Lung (tissue), 12 donors: Measurements from ENCODE around the gene NOS1AP. TPM values are rescaled to one million over a fixed set of nuclear protein-coding genes. Genes with fewer than 3 reads are reported as not detected.

Experiments
- ATAC-seq: fragments of 200-7000 bp; cut with Tn5 transposase; one replicate; pipeline ENCODE4 v1.9.1; 2020; ENCODE audit warnings: moderate number of reproducible peaks; ENCODE audit not compliant: insufficient read depth, low FRiP score
- DNase-seq, 3 donors: peaks; one replicate each; pipeline ENCODE4 v3.0.0-alpha.2; 2013 to 2017
- H3K27ac ChIP-seq, 2 donors: one replicate each; pipeline ENCODE4 v1.5.1; 2013; ENCODE audit warnings: mild to moderate bottlenecking in 2 of 2, moderate library complexity in 2 of 2, control low read depth in 1 of 2, inconsistent platforms in 1 of 2, low read depth in 1 of 2, low read length in 1 of 2
- H3K27me3 ChIP-seq, 3 donors: one replicate each; pipeline ENCODE4 v1.5.1; 2013; ENCODE audit warnings: low read length in 2 of 3; ENCODE audit not compliant: control insufficient read depth in 3 of 3, insufficient read depth in 3 of 3
- H3K36me3 ChIP-seq, 4 donors: one replicate each; pipeline ENCODE4 v1.5.1; 2013; ENCODE audit warnings: low read length in 4 of 4, mild to moderate bottlenecking in 1 of 4, moderate library complexity in 1 of 4; ENCODE audit not compliant: control insufficient read depth in 4 of 4, insufficient read depth in 4 of 4
- H3K4me1 ChIP-seq, 5 donors: one replicate each; pipeline ENCODE4 v1.5.1; 2013; ENCODE audit warnings: low read length in 5 of 5, mild to moderate bottlenecking in 2 of 5, moderate library complexity in 1 of 5; ENCODE audit not compliant: control insufficient read depth in 5 of 5, insufficient read depth in 5 of 5
- H3K4me3 ChIP-seq: one replicate; pipeline ENCODE4 v1.5.1; 2013; ENCODE audit warnings: mild to moderate bottlenecking, control low read depth, moderate library complexity
- H3K9ac ChIP-seq, 2 donors: one replicate each; pipeline ENCODE4 v1.5.1; 2013; ENCODE audit warnings: low read length in 2 of 2, control low read depth in 1 of 2; ENCODE audit not compliant: insufficient read depth in 1 of 2
- H3K9me3 ChIP-seq, 4 donors: one replicate each; pipeline ENCODE4 v1.5.1; 2013; ENCODE audit warnings: low read length in 3 of 4, mild to moderate bottlenecking in 1 of 4, moderate library complexity in 1 of 4; ENCODE audit not compliant: control insufficient read depth in 4 of 4, insufficient read depth in 3 of 4
- CTCF ChIP-seq: IDR thresholded peaks from 2 replicates; pipeline ENCODE4 v1.5.1; 2012; ENCODE audit warnings: mild to moderate bottlenecking; ENCODE audit errors: control extremely low read depth, extremely low read depth
- WGBS, 2 donors: extraction: QIAGEN DNeasy Blood & Tissue Kit; methylation state at CpG; one replicate each; pipeline ENCODE4 v1.1.7; 2013; 5-methylcytosine and 5-hydroxymethylcytosine counted together
- polyA plus RNA-seq, 2 donors: library from polyadenylated mRNA; stranded (reverse); fragments of 200-250 nt; gene quantifications; one replicate each; pipeline ENCODE4 v1.2.1, GENCODE V29; 2013
- total RNA-seq, 2 donors: library from RNA; depleted of rRNA in 1 of 2; stranded (reverse); fragments of >200 nt in 1 of 2; gene quantifications; one replicate each; pipeline ENCODE4 v1.2.1, GENCODE V29; 2014 to 2021
- donor health status: control.
- donor health status: control.
- donor health status: Bipolar disorder and iron deficiency.
- donor health status: healthy.
- donor health status: DM: yes; HTN: yes; CAD: no.

NOS1AP gene
- total and polyA plus RNA-seq, 4 donors = 0.57 to 5.0 (median 1.2) TPM

GRCh38 chr1:162022626-162023025, 46.9 kb upstream of the NOS1AP start:
- Histone ChIP-seq H3K4me1 (peaks cover 0 to 18% (median 4%) of the 10 kb centered on the region in 5 donors), H3K9me3 (peaks cover 0 to 3% (median 0%) of the 10 kb centered on the region in 4 donors), H3K9ac (no peak overlapping the region), H3K4me3 (no peak overlapping the region), H3K36me3 (no peaks in the 10 kb centered on the region), H3K27ac (no peak overlapping the region), H3K27me3 (peaks cover 0 to 29% (median 26%) of the 10 kb centered on the region in 3 donors)
- DNase-seq (no peak), ATAC-seq (no peak)
- TF ChIP-seq CTCF = no peak
- WGBS, 2 donors = 85 to 88% methylated on average over 9 of the region's 9 CpGs

- Histone ChIP-seq H3K9ac (no peak overlapping the region), H3K4me1 (peaks cover 0 to 18% (median 4%) of the 10 kb centered on the region in 5 donors), H3K27ac (no peak overlapping the region), H3K9me3 (peaks cover 0 to 3% (median 0%) of the 10 kb centered on the region in 4 donors), H3K27me3 (peaks cover 0 to 29% (median 29%) of the 10 kb centered on the region in 3 donors), H3K4me3 (peak overlapping the region; percentile 49), H3K36me3 (no peaks in the 10 kb centered on the region)
- DNase-seq = no peak
- no peak for ATAC-seq
- 34 to 43% methylated on average over 20 of the region's 20 CpGs for WGBS, 2 donors
- TF ChIP-seq CTCF = no peak
Observed at GRCh38 chr1:162023181-162023546, 46.3 kb upstream of the NOS1AP start.

DNA sequence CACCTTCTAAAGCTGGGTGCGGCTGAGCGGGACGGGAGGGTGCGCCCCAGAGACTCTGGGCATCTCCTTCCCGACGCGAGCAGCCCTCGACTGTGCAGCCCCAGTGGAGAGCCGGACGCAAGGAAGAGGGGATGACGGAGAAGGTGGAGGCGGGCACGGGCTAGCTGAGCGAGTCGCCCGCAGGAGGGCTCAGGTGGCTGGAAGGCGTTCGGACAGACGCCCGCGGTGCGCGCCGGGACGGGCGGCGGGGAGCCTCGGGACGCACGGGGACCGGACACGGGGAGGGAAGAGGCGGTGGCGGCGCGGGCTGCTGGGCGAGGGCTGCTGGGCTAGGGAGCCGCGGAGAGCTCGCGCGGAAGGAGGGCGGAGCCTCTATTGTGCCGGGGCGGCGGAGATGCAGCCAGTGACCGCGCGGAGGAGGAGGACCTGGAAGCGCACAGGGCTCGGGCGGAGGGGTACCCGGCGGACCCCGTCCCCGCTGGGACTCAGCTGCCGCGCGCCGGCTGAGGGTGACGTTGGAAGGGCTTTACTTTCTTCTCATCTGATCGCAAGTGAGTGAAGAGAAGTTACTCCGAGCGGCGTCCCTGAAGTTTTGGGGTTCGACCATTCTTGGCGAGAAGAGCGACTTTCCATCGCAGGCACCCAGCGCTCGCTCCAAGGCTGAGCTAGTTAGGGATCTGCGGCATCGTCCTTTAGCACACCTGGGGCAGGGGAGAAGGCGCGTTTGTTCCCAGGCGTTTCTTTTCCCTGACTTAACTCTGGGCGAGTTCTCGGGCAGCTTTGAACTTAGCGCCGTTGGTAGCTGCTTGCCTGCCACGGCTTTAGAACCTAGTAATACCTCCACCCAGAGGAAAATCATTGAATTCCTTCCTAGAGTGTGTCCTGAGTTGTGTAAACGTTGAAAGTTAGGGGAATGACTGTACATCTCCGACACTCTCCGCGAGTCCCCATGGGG, 45.7 kb upstream of the NOS1AP start, which contains the start of gene OLFML2B:
OLFML2B (minus strand) TSS at position 323 of the 955 bp plus-strand sequence. CDS start 439 bp downstream, outside the sequence.
- DNase-seq = peak; percentile 56 to 67 (median 63)
- peaks cover 0 to 3% (median 0%) of the 10 kb centered on the region in 4 donors for H3K9me3 ChIP-seq
- H3K4me1 ChIP-seq = peaks cover 0 to 18% (median 4%) of the 10 kb centered on the region in 5 donors
- H3K27ac ChIP-seq = peak within 1 kb of the TSS in 1 of 2 donors; percentile 49
- peak; percentile 88 for ATAC-seq
- H3K4me3 ChIP-seq = peak within 1 kb of the TSS; percentile 49
- peak within 1 kb of the TSS in 1 of 2 donors; percentile 26 for H3K9ac ChIP-seq
- TF ChIP-seq CTCF = no peak
- H3K27me3 ChIP-seq = peaks cover 0 to 32% (median 32%) of the 10 kb centered on the region in 3 donors
- no peaks in the 10 kb centered on the region for H3K36me3 ChIP-seq
- 1% methylated on average over 52 to 85 of the region's 85 CpGs for WGBS, 2 donors
